Measurements from ENCODE around the gene PHEX.

PHEX gene

GRCh38 chrX:22032084-22032483, at the start of gene PHEX:
Gene PHEX, plus strand, starts transcription at chrX:22032325. Its CDS starts 681 bp downstream, at chrX:22033006.
- no peak for DNase-seq

DNA sequence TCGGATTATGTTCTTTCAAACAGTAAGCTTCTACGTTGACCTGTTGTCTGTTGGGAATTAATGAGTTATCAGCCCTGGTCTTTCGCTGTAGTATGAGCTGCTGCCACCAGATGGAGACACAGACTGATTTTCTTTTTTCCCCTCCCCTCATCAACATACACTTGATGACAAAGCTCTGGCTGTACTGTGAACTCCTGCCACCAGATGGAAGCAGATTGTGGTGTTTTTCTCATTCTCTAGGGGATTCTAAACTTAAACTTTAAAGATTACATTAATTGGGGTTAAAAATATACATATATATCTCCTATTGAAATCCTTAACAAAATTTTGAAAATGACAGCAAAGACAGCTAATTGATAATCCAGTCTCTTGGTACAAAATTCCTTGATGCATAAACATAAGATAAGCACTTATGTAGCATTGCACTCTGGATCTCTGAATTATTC, 46.8 kb upstream of the PHEX start:
- DNase-seq = peak; percentile 21

DNA sequence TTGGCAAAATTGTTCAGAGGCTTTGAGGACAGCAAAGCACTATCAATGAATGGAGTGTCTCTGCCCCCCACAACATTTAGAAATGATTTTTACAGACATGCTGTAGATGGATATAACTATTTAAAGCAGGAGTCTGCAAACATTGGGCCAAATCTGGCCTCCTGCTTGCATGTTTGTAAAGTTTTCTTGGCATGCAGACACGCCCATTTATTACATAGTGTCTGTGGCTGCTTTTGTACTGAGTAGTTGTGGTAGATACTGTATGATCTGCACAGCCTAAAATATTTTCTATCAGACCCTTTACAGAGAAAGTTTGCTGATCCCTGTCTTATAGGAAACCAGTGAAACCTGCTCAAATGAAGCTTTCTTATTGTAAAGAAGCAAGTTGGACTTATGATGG, 45.5 kb upstream of the PHEX start:
- no peak for DNase-seq

- DNase-seq = no peak
These were observed 42.7 kb upstream of the PHEX start for GRCh38 chrX:21989384-21989783.

DNA sequence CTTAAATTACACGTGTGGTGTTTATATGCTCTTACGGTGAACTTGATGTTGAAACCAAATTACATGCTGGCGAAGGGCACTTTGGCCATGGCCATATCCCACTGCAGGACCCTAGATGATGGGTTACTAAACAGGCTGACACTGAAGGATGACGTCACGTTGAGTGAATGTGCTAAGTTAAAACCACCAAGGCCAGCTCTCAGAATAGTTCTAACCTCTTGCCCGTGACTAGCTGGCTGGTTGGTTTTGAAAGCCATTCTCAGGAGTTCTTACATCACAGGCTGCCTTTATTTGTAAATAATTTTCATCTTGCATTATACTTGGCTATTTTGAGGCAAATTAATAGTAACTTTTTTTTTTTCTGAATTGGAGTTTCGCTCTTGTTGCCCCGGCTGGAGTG, 41.3 kb upstream of the PHEX start:
- no peak for DNase-seq

DNA sequence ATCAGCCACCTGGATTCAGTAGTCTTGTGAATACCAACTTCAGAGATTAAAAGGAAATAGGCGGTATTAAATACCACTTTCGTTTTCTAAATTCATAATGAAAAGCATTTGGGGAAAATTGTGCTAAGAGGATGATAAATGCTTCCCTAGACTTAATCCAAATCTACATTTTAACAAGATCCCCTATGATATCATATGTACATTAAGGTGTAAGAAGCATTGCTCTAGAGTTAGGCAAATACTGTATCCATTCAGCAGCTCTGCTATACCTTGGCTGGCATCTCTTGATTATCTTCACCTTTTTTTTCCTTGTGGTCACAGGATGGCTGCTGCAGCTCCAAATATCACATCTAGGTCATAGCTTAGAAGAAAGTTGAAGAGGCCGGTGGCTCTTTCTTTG, 40.6 kb upstream of the PHEX start:
- no peak for DNase-seq

GRCh38 chrX:21993265-21993664, 38.9 kb upstream of the PHEX start:
- DNase-seq = no peak

- DNase-seq = no peak
These were observed 35.2 kb upstream of the PHEX start for GRCh38 chrX:21996872-21997455.

- no peak for DNase-seq
These were observed 34.1 kb upstream of the PHEX start for GRCh38 chrX:21998037-21998436.

DNA sequence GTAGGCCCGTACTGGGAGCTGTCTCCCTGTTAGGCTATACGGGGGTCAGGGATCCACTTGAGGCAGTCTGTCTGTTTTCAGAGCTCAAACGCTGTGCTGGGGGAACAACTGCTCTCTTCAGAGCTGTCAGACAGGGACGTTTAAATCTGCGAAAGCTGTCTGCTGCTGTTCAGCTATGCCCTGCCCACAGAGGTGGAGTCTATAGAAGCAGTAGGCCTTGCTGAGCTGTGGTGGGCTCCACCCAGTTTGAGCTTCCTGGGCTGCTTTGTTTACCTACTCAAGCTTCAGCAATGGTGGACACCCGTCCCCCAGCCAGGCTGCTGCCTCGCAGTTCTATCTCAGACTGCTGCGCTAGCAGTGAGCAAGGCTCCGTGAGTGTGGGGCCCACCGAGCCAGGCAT, 27.3 kb upstream of the PHEX start:
- DNase-seq = no peak

GRCh38 chrX:22012051-22012450, 20.1 kb upstream of the PHEX start:
- no peak for DNase-seq

DNA sequence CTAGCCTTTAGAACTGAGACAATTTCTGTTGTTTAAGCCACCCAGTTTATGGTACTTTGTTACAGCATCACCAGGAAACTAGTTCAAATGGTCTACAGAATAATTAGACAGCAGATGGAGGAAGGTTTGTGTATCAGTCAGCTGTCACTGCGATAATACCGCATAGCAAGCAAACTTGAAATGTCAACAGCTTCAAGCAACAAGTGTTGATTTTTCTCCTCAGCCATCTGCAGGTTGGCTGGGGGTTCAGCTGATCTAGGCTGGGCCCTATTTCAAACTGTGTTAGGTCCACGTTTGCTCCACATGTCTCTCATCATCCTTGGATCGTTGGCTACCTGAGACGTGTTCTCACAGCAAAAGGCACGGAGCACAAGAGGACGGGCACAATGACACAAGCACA, 19.2 kb upstream of the PHEX start:
- no peak for DNase-seq

DNA sequence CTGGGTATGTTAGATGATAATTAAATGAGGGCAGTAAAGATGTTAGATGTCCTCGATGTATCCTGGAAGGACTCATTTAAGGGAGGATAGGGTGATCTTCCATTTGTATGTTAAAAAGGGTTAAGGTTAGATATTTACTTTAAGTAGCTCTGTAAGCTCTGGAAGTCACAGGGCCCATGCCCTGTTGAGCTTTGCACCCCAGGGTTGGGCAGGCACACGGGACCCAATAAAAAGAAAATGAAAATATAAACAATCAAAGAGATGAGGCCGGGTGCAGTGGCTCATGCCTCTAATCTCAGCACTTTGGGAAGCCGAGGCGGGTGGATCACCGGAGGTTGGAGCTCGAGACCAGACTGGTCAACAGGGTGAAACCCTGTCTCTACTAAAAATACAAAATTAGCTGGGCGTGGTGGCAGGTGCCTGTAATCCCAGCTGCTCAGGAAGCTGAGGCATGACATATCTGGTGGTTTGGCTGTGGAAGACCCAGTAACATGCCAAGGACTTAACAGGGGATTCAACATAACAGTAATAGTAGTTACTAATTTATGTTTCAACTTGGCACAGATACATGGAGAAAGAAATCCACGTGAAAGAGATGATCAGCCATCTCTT, 16.9 kb upstream of the PHEX start:
- no peak for DNase-seq

DNA sequence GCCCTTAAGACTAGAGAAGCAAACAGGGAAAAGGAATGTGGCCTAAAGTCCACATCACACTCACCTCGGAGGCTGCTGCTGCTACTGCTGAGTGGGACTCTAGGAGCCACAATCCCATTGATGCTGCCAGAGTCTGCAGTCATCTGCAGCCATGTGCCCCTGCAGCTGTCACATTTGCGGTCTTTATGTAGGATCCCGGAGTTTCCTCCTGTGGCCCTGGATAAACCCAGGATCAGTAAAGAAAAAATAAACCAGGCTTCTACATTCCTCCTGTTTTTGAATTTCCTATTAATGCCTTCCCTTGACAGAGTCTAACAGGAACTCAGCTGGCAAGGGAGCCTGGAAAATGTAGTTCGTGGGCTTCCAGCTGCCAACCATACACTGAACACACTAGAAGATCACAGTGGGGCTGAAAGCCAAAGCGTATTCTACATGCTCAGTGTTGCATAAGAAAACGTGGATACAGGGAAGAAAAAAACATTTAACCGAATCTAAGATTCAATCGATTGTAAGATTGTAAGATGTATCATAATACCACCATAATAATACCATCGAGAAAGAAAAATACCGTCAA, 10.3 kb upstream of the PHEX start:
- no peak for DNase-seq

- DNase-seq = no peak
These were observed 7.5 kb upstream of the PHEX start for GRCh38 chrX:22024577-22024976.

DNA sequence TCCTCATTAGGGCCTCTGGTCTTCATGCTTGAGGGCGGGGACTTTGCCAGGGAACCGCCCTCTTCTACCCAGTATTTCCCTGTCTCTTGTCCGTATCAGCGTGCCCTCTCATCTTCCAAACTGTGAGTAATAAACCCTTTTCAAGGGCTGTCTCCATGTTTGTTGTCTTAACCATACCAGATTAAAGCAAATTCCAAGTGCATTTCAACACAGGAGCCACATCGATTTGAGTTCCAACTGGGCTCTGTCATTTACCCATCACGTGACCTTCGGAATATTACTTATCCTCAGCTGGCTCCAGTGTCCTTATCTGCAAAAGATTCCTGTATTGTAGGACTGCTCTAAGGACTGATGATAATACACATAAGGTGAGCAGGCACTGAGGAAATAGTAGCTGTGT, 6.4 kb upstream of the PHEX start:
- no peak for DNase-seq

DNA sequence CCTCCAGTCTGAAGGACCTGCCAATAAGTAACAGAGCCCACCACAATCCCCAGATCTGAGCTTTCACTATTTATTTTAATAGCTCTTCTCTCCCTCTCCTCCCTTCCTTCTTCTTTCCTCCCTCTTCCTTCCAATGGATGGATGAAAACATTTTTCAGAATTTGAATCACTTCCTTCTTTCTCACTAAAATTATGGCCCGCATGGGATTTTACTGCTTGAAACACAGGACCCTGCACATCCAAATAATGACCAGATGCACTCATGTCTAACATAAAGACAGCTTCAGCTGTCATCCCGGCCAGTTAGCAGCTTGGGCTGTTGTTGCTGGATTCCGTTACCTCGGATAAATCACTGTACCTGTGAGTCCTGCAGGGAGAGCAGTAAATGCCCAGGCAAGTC, 5.4 kb upstream of the PHEX start:
- DNase-seq = no peak

DNA sequence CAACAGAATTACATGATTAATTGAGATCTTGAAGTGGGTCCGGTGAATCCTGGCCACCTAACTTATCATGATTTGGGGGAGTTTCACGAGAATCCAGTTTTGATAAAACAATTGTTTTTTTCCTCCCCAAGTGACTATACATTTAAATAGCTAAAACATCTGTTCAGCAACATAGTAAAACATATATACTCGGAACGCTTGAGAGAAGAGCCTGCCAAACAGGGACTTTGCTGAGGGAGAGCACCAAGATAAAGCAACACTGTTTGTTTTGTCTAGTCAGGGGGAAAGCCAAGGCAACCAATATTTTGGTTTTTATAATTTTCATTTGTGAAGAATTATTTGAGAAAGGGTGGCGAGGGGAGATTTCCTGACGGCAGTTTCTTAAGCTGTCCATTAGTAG, 381 bp downstream of the PHEX start:
- DNase-seq = no peak

- no peak for DNase-seq
These were observed 1.7 kb downstream of the PHEX start for GRCh38 chrX:22033818-22034217.

- DNase-seq = no peak
These were observed 3.1 kb downstream of the PHEX start for GRCh38 chrX:22035236-22035635.

DNA sequence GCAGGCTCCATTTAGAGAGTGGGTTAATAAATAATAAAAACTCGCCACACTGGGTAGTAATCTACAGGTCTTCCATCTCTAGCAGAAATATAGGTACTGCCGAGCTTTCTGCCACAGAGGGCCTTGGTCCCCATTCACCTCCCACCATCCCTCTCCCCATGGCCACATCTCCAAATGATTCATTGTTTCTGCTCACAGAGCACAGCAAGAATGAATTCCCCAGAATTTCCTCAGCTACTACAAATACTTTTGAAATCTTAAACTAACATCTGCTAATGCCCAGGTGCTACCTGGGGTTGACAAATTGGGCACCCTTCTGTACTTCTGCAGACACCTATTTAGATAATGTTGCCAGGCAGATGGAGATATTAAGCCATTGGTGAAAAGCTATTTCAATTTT, 5.1 kb downstream of the PHEX start:
- no peak for DNase-seq

GRCh38 chrX:22037911-22038537, 5.9 kb downstream of the PHEX start:
- DNase-seq = no peak

GRCh38 chrX:22039541-22039940, 7.4 kb downstream of the PHEX start:
- no peak for DNase-seq

GRCh38 chrX:22040184-22040583, 8.1 kb downstream of the PHEX start:
- DNase-seq = no peak
